ENCODE measurements around the gene HCAR2.

DNA sequence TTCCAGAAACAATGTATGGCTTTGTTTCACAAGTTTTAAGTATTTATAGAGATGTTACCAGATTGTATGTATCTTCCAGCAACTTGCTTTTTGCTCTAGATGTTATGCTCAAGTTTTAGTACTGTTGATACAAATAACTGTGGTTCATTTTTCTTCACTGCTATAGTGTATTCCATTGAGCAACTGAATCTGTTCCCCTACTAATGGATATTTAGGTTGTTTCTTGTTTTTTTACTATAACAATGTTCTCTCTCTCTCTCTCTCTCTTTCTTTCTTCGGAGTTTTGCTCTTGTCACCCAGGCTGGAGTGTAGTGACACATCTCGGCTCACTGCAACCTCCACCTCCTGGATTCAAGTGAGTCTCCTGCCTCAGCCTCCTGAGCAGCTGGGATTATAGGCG is 16.6 kb downstream of the HCAR2 start:
- TF ChIP-seq CTCF (IDR thresholded peaks at IDR 0.05), result no peak
- TF ChIP-seq EP300 (IDR thresholded peaks at IDR 0.05), result no peak

Measured in sigmoid colon (tissue), 4 donors.